ENCODE data around the gene ERC2. TPM values are rescaled to one million over a fixed set of nuclear protein-coding genes. Genes with fewer than 3 reads are reported as not detected.
"Not testable (repeated sequence)": the region's sequence is repeated elsewhere in the genome, so short reads cannot be mapped to it uniquely, and the experiment has no call there.

The ERC2 gene
- 0.15 TPM in 1 of 2 replicates, not detected in the other for total RNA-seq

GRCh38 chr3:56468184-56469106, at the start of gene ERC2:
Gene ERC2, minus strand, starts transcription at chr3:56468467.
- intact Hi-C loops (cut with micrococcal nuclease) = no loop called here

GRCh38 chr3:56502738-56503137, 34.5 kb upstream of the ERC2 start:
- intact Hi-C loops (cut with micrococcal nuclease) = no loop called here

GRCh38 chr3:56496376-56496775, 28.1 kb upstream of the ERC2 start:
- intact Hi-C loops (cut with micrococcal nuclease) = not testable (repeated sequence)

DNA sequence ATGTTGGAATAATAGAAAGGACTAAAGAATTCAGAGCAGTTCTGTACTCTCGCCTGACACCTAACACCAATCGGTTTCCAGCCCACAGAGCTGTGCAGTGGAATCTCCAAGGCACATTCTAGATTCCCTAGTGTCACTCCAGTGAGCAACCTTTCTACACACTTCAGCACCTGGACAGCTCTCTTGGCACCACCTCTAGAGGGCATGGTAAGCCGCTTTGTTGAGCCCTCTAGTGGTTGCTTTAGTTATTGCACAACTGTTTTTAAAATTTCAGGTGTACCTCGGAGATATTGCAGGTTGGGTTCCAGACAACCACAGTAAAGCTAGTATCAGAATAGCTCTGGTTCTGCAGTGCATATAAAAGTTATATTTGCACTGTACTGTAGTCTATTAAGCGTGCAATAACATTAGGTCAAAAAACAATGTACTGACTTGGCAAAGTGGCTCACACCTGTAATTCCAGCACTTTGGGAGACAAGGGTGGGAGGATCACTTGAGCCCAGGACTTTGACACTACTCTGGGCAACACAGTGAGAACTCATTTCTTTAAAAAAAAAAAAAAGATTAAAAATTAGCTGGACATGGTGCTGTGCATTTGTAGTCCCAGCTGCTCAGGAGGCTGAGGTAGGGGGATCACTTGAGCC, 26.5 kb upstream of the ERC2 start:
- intact Hi-C loops (cut with micrococcal nuclease) = loop anchor here (1.0 kb wide), 2 partner anchors 62 to 154 kb away; partner anchors contain the start of gene CCDC66

- intact Hi-C loops (cut with micrococcal nuclease) = no loop called here
These were observed 23.3 kb upstream of the ERC2 start for GRCh38 chr3:56491566-56491965.

GRCh38 chr3:56488812-56489600, 20.7 kb upstream of the ERC2 start:
- intact Hi-C loops (cut with micrococcal nuclease) = no loop called here

GRCh38 chr3:56484525-56485032, 16.3 kb upstream of the ERC2 start:
- intact Hi-C loops (cut with micrococcal nuclease) = no loop called here

- intact Hi-C loops (cut with micrococcal nuclease) = no loop called here
These were observed 15.9 kb upstream of the ERC2 start for GRCh38 chr3:56484122-56484521.

DNA sequence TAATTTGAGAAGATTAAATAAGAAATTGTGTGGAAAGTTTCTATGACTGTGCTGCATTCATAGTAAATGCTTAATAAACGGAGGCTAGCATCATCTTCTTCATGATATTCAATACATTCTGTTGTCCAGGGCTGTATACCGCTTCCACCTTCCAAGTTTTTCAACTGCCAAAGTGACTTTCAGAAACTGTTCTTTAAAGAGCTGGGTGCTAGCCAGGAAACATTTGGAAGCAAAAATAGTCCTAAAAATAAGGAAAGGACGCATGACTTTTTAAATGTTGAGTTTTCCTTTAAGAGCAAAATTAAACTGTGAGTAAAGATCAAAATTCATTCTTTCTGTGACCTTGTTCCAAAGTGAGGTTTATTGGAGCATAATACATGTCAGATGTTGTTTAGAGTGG, 9.4 kb upstream of the ERC2 start:
- intact Hi-C loops (cut with micrococcal nuclease) = no loop called here

DNA sequence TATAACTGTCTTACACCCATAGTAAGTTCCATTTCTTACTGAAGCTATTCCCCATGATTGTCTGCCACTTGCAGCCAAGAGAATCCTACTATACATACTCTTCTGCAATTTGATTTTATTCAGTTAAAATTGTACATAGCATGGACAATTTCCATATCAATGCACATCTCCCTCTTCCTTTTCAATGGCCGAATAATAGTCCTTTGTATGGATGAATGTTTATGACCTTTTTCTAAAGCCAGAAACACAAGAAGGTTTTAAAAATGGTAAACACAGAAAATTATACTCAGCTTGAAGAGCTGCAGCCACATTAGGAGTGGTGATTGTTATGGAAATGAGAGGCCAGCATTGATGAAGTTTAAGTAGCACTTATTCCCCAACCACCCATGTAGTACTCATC, 8.5 kb upstream of the ERC2 start:
- intact Hi-C loops (cut with micrococcal nuclease) = no loop called here

DNA sequence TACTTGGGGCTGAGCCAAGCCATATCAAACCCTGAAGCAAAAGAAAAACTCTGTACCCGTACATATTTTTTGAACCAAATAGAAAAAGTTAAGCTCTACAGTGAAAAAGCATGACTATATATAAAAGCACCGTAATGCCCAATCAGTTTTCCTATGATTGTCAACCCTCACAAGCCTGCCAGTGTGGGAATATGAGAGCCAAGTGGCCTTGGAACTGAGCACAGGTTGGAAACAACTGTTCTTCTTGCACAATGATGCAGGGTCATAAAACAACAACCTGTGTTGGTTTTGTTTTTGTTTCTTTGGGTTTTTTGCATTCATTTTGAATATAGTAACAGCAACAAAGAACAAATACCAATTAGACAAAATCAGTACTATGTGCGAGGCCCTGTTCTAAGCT, 3.5 kb upstream of the ERC2 start:
- intact Hi-C loops (cut with micrococcal nuclease) = no loop called here

DNA sequence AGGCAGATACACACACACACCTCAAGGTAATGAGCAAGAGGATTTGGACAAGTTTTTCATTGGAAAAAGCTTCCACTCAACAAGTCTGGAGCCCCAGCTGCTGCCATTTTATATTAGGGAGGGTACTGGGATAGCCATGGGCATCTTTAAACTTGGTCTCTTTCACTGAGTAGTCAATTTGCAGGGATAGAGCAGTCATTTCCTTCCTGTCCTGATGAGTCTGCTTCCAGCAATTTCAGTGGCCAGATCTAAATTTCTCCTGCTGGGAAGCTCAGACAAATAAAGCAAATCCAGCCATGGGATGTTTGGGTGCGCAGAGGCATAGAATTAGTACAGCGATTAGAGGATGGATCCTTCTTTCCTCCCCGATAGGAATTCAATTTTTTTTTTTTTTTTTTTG, 874 bp upstream of the ERC2 start:
- intact Hi-C loops (cut with micrococcal nuclease) = no loop called here

GRCh38 chr3:56467801-56468183, 475 bp downstream of the ERC2 start:
- intact Hi-C loops (cut with micrococcal nuclease) = no loop called here

- intact Hi-C loops (cut with micrococcal nuclease) = no loop called here
These were observed 1.2 kb downstream of the ERC2 start for GRCh38 chr3:56467108-56467507.

DNA sequence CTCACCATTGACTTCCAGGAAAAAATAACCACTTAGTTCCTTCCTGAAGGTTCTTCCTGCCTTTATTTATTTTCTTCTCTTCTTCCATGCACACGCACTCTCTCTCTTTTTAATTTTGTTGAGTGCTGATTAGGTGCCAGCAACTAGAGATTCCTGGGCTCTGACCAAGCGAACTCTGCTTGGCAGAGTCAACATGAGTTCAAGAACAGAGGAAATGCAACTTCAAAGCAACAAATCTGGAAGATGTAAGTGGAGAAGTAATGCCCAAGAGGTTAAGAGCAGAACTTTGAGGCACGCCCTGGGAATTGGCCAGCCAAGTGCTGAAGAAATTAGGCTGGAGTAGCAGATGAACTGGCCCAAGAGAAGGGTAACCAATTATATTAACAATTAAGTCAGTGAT, 8.5 kb downstream of the ERC2 start:
- intact Hi-C loops (cut with micrococcal nuclease) = no loop called here

GRCh38 chr3:56459104-56459496, 9.2 kb downstream of the ERC2 start:
- intact Hi-C loops (cut with micrococcal nuclease) = no loop called here

- intact Hi-C loops (cut with micrococcal nuclease) = no loop called here
These were observed 9.7 kb downstream of the ERC2 start for GRCh38 chr3:56458496-56459103.

- intact Hi-C loops (cut with micrococcal nuclease) = no loop called here
These were observed 12.2 kb downstream of the ERC2 start for GRCh38 chr3:56456117-56456516.

- intact Hi-C loops (cut with micrococcal nuclease) = no loop called here
These were observed 15.3 kb downstream of the ERC2 start for GRCh38 chr3:56453011-56453410.

DNA sequence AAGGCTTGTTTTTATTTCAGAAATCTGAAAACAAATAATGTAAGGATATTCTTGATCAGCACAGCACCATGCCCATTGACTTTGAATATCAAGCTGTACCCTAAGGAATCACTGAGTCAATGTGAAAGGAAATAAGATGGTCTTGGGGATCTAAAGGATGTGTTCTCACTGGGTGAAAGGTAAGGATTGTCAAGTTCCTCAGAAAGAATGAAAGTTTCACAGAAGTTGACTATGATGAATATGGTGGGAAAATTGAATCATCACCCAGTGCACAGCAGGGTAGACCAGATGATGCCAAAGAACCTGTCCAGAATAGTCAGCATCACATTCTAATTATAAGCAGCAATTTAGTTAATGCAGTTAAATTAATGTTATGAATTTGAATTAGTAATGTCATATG, 16.2 kb downstream of the ERC2 start:
- intact Hi-C loops (cut with micrococcal nuclease) = no loop called here

DNA sequence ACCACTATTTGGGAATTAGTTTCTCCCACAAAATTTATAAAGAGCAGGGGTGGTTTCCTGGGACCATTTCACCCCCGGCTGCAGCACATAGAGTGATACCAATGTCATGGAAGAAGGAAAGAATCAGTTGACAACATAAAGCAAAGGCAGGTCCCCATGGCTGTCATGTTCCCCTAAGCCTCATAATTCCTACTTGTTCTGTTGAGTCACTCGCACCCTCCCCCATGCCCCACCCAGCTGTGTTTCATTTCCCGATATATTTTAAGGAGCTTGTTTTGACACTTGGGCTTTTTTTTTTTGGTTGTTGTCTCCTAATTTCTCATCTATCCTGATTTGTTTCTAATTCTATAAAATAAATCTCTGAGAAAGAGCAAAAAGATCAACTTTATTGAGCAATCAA, 24.9 kb downstream of the ERC2 start:
- intact Hi-C loops (cut with micrococcal nuclease) = no loop called here
